Measurements from ENCODE around the gene ZNF500. TPM values are rescaled to one million over a fixed set of nuclear protein-coding genes. Genes with fewer than 3 reads are reported as not detected.

Gene ZNF500
- total and polyA plus RNA-seq, 2 donors (not counting 3 experiments of a cell fraction or from before 2014, with no cell fraction given) = 8.6 to 13.5 TPM

DNA sequence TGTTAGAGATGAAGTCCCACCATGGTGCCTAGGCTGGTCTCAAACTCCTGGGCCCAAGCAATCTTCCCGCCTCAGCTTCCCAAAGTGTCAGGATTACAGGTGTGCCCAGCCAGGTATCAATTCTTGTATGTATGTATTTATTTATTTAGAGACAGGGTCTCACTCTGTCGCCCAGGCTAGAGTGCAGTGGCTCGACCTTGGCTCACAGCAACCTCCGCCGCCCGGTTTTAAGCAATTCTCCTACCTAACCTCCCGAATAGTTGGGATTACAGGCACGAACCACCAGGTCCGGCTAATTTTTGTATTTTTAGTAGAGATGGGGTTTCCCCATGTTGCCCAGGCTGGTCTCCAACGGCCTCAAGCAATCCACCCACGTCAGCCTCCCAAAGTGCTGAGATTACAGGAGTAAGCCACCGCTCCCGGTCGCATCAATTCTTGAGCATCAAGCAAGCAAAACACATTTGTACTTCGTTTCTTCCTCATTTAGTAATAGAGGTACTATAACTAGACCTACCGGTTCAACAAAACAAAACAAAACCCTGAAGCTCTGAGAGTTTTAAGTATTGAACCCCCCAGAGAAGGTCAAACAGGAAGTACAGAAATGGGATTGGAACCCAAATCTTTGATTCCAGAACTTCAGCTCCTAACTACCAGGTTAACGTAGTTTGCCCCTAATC lies 1.0 kb upstream of the ZNF500 start:
- Histone ChIP-seq H3K4me3 (replicated peaks in 1 of 3; ENCODE audit: insufficient read depth in 1 of 3, low read depth in 1 of 3, low read length in 3 of 3) (peak overlapping the region; percentile 14 to 68 (median 51)), H3K27ac (ENCODE audit: insufficient read depth, low read depth, low read length) (peak overlapping the region; percentile 33), H3K9me3 (replicated peaks; ENCODE audit: control insufficient read depth, insufficient read depth, low read length) (no peaks in the 10 kb centered on the region), H2AFZ (ENCODE audit: low read depth, low read length) (peak overlapping the region; percentile 80), H3K36me3 (ENCODE audit: control insufficient read depth in 2 of 2, extremely low read depth in 1 of 2, insufficient read depth in 2 of 2, low read length in 2 of 2) (peaks cover 0 to 13% of the 10 kb centered on the region in 2 experiments), H3K27me3 (ENCODE audit: control insufficient read depth in 2 of 2, insufficient read depth in 2 of 2, low read length in 2 of 2) (no peaks in the 10 kb centered on the region), H3K9ac (replicated peaks; ENCODE audit: extremely low read depth, insufficient read depth, low read length) (peak overlapping the region; percentile 53), H4K20me1 (replicated peaks; ENCODE audit: control insufficient read depth, extremely low read depth, insufficient read depth, low read length) (no peaks in the 10 kb centered on the region), H3K79me2 (ENCODE audit: control insufficient read depth, insufficient read depth, low read length) (peaks cover 12% of the 10 kb centered on the region), H3K4me1 (ENCODE audit: control insufficient read depth, extremely low read depth, insufficient read depth, low read length) (peaks cover 15% of the 10 kb centered on the region), H3K4me2 (ENCODE audit: insufficient read depth, low read length) (peak overlapping the region; percentile 90), H3K9me1 (replicated peaks; ENCODE audit: control insufficient read depth, extremely low read depth, insufficient read depth, low read length) (no peaks in the 10 kb centered on the region)
- FAIRE-seq = no peak
- POLR2A ChIA-PET = interaction anchor here (1.0 kb wide), 1 partner anchor 35 kb away, joined by 3 read pairs; the partner anchor contains the start of gene ROGDI
- intact Hi-C loops (cut with micrococcal nuclease) (loop anchor here (1.0 to 2.0 kb wide), 3 partner anchors 34 to 189 kb away; partner anchors contain the start of genes ANKS3, DNAAF8 and ROGDI), dilution Hi-C loops (cut with MboI; ENCODE audit: extremely low pct_ligation_motif_present, low sequenced_read_pairs) (no loop called here)
- CTCF ChIA-PET = interaction anchor here (0.9 to 1.4 kb wide), 3 partner anchors 34 to 189 kb away, joined by 3 to 6 read pairs (median 3); partner anchors contain the start of genes ANKS3, DNAAF8 and ROGDI
- BruUV-seq (replicated peaks) = no TSS peak
- no peak for TF ChIP-seq GATA2 (IDR thresholded peaks at IDR 0.05; ENCODE audit: insufficient read depth, insufficient read length, low read depth, low read length)
- no peak for TF ChIP-seq MYC (IDR thresholded peaks at IDR 0.05; ENCODE audit: low read depth, low read length)
- TF ChIP-seq FOS (IDR thresholded peaks at IDR 0.05; ENCODE audit: borderline replicate concordance, insufficient read depth, low read length) = no peak
- TF ChIP-seq POLR2AphosphoS5 (IDR thresholded peaks at IDR 0.05; ENCODE audit: insufficient read depth, low read depth, low read length) = no peak
- TF ChIP-seq JUN (IDR thresholded peaks at IDR 0.05; ENCODE audit: borderline replicate concordance, insufficient read depth, insufficient read length, low read depth) = no peak
- TF ChIP-seq EZH2 (IDR thresholded peaks at IDR 0.05; ENCODE audit: borderline replicate concordance, low read depth, low read length, severe bottlenecking) = no peak
- DNase-seq (ENCODE audit: low read depth, low spot score) = no peak
